ENCODE data around the gene GPR37L1. TPM values are rescaled to one million over a fixed set of nuclear protein-coding genes. Genes with fewer than 3 reads are reported as not detected.

Gene GPR37L1
- total RNA-seq, 1 donor from 2014 or later = 0.05 TPM

DNA sequence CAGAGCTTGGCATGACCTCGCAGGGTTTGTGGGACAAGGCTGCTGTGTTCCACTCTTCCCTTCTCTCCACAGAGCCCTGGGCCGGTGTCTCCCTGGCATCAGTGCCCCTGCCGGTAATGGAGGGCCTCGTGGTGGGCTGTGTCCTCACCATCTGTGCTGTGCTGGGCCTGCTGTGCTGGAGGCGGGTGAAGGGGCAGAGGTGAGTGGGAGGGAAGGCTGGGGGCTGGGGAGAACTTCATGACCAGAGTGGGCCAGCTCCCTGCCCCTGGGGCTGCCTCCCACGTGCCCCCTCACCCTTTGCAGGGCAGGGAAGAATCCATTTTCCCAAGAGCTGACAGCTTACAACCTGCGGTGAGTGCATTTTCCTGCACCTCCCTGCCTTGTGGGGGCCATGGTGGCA lies 58.9 kb downstream of the GPR37L1 start:
- Mint-ChIP-seq H3K27ac (ENCODE audit: unreplicated experiment) (no peak overlapping the region), H3K4me3 (no peak overlapping the region), H3K4me1 (peaks cover 14% of the 10 kb centered on the region), H3K36me3 (ENCODE audit: low read depth) (no peaks in the 10 kb centered on the region), H3K27me3 (ENCODE audit: low read depth) (peaks cover 5% of the 10 kb centered on the region), H3K9me3 (no peaks in the 10 kb centered on the region)
- TF ChIP-seq, protein P1, sequence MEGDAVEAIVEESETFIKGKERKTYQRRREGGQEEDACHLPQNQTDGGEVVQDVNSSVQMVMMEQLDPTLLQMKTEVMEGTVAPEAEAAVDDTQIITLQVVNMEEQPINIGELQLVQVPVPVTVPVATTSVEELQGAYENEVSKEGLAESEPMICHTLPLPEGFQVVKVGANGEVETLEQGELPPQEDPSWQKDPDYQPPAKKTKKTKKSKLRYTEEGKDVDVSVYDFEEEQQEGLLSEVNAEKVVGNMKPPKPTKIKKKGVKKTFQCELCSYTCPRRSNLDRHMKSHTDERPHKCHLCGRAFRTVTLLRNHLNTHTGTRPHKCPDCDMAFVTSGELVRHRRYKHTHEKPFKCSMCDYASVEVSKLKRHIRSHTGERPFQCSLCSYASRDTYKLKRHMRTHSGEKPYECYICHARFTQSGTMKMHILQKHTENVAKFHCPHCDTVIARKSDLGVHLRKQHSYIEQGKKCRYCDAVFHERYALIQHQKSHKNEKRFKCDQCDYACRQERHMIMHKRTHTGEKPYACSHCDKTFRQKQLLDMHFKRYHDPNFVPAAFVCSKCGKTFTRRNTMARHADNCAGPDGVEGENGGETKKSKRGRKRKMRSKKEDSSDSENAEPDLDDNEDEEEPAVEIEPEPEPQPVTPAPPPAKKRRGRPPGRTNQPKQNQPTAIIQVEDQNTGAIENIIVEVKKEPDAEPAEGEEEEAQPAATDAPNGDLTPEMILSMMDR (conservative IDR thresholded peaks at IDR 0.05) = no peak
- DNase-seq (ENCODE audit: low read depth, low spot score) = no peak

DNA sequence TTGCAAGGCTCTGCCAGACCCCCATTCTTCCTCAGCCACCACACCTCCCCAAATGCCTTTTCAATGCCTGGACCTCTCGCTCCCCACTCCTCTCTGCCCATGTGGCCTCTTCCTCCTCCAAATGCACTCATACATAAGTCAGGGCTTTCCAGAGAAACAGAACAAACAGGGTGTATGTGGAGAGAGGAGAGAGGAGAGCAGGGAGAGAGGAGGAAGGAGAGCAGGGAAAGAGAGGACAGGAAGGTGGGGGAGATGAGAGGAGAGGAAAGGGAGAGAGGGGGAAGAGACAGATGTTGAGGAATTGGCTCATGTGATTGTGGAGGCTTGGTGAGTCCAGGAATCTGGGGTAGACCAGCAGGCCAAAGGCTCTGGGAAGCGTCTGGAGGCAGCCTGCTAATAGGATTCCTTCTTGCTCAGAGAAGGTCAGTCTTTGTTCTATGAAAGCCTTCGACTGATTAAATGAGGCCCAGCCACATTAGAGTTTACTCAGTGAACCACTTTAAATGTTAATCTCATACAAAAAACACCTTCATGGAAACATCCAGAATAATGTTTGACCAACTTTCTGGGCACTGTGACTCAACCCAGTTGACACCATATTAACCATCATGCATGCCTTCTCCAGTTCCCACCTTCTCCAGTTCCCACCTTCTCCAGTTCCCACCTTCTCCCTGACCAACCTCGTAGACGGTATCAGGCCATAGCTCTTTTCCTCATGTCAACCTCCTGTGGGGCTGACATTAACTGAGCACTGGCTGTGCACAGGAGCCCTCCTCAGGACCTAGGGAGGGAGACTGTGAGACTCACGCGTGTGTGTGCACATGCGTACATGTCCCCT lies 59.5 kb downstream of the GPR37L1 start:
- TF ChIP-seq, protein P1 (conservative IDR thresholded peaks at IDR 0.05) = no peak
- H3K27me3 Mint-ChIP-seq (ENCODE audit: low read depth) = peaks cover 5% of the 10 kb centered on the region
- no peak overlapping the region for H3K4me3 Mint-ChIP-seq
- H3K9me3 Mint-ChIP-seq = no peaks in the 10 kb centered on the region
- H3K27ac Mint-ChIP-seq (ENCODE audit: unreplicated experiment) = no peak overlapping the region
- DNase-seq (ENCODE audit: low read depth, low spot score) = no peak
- H3K4me1 Mint-ChIP-seq = peaks cover 14% of the 10 kb centered on the region
- no peaks in the 10 kb centered on the region for H3K36me3 Mint-ChIP-seq (ENCODE audit: low read depth)

Other genes with a start within 250 kb of the GPR37L1 start
- gene SHISA4, start 234.0 kb upstream of the GPR37L1 start, total RNA-seq = 10.8 and 11.7 TPM in 2 replicates
- gene LMOD1, start 176.4 kb upstream of the GPR37L1 start, total RNA-seq = 0.19 and 0.39 TPM in 2 replicates
- gene TIMM17A, start 167.4 kb upstream of the GPR37L1 start, total RNA-seq = 59.6 and 63.9 TPM in 2 replicates
- gene RNPEP, start 140.3 kb upstream of the GPR37L1 start, total RNA-seq = 47.7 and 50.8 TPM in 2 replicates
- 0.19 and 0.55 TPM in 2 replicates for gene ELF3, start 112.3 kb upstream of the GPR37L1 start, total RNA-seq
- gene ARL8A, start 21.8 kb downstream of the GPR37L1 start, total RNA-seq = 50.9 and 57.3 TPM in 2 replicates
- not detected in 2 replicates for gene PTPN7, start 37.7 kb downstream of the GPR37L1 start, total RNA-seq
- gene LGR6, start 70.9 kb downstream of the GPR37L1 start, total RNA-seq = 0.16 and 0.91 TPM in 2 replicates
- gene UBE2T, start 219.0 kb downstream of the GPR37L1 start, total RNA-seq = 69.3 and 71.7 TPM in 2 replicates
- 18.2 and 18.5 TPM in 2 replicates for gene PPP1R12B, start 225.8 kb downstream of the GPR37L1 start, total RNA-seq

All from neural crest cell (in vitro differentiated cells).